Left ventricle myocardium superior (tissue), 1 donor: Measurements from ENCODE around the gene PTPRF. TPM values are rescaled to one million over a fixed set of nuclear protein-coding genes. Genes with fewer than 3 reads are reported as not detected.
"Not testable (repeated sequence)": the region's sequence is repeated elsewhere in the genome, so short reads cannot be mapped to it uniquely, and the experiment has no call there.

ENCODE experiments used
- ATAC-seq: fragments of 200-7000 bp; cut with Tn5 transposase; one replicate; pipeline ENCODE4 v1.9.1; 2020; ENCODE audit warnings: mild to moderate bottlenecking, moderate library complexity
- DNase-seq: peaks from one replicate; pipeline ENCODE4 v3.0.0-alpha.2; 2020
- intact Hi-C: fragments of 100-400 bp; cut with micrococcal nuclease; formaldehyde crosslinking; loops from one replicate; pipeline ENCODE4 v1.11.0; 2022
- long read RNA-seq: library from polyadenylated mRNA; unstranded; transcript quantifications from one replicate; pipeline ENCODE4 v2.0.0, GENCODE V29; 2021
- total RNA-seq: library from RNA; stranded (reverse); fragmentation: NEBNext Ultra II Directional; extraction: Animal tissue kit (Norgen Biotek cat#: 25700); gene quantifications from one replicate; pipeline ENCODE4 v1.2.1, GENCODE V29; 2021
- donor health status: DM: no; HTN: yes; CAD: no; lungs with severe emphysema.

PTPRF gene
- 7.0 TPM for total RNA-seq
- long read RNA-seq, partial matches to known transcripts: 2 of 2 reads
- long read RNA-seq, other reads (novel, unspliced or antisense): 0 of 2 reads

DNA sequence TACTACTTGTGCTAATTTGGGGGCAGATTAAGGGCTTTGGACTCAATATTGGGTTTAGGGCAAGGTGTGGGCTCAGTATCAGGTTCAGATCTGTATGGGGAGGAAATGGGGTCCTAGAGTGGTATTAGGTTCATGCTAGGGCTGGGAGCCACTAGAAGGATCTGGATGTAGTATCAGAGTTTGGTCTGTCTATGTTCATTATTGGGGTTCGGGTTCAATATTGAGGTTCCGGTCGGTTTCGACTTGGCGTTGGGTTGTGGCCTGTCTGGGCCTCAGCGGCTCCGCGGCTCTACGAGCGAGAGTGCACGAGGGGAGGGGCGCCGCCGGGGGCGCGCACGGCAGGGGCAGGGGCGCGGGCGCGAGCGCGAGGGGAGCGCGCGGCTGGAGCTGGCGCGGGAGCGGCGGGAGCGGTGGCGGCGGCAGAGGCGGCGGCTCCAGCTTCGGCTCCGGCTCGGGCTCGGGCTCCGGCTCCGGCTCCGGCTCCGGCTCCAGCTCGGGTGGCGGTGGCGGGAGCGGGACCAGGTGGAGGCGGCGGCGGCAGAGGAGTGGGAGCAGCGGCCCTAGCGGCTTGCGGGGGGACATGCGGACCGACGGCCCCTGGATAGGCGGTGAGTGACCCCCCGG, at the start of gene PTPRF:
PTPRF (plus strand) TSS at position 401 of the 624 bp plus-strand sequence. CDS start 14,193 bp downstream, outside the sequence.
- intact Hi-C loops: no loop called here
- ATAC-seq: peak; percentile 75
- DNase-seq: peak; percentile 78

DNA sequence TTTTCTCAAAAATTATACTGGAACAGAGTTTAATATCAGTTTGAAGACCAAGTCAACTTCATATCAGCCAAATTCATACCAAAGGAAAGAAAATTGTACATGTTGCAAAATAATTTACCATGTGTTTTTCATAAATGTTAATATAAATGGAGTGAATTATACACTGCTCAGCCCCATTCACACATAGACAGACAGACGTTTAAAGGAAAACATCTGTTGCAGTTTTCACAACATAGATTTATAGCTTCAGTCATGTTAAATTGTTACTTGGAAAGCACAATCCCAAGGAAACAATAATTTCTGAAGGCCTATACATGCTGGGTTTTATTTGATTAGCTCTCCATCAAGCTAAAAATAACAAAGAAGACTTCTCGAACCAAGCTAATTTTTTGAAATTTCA, 49.2 kb upstream of the PTPRF start:
- no peak for ATAC-seq
- no peak for DNase-seq
- intact Hi-C loops: no loop called here

- DNase-seq (no peak), ATAC-seq (no peak)
- intact Hi-C loops: no loop called here
Measured at GRCh38 chr1:43482215-43482614, 48.5 kb upstream of the PTPRF start.

GRCh38 chr1:43484367-43484766, 46.3 kb upstream of the PTPRF start:
- ATAC-seq (no peak), DNase-seq (no peak)
- intact Hi-C loops: no loop called here

- DNase-seq (no peak), ATAC-seq (no peak)
- intact Hi-C loops: no loop called here
Measured at GRCh38 chr1:43488165-43488564, 42.5 kb upstream of the PTPRF start.

DNA sequence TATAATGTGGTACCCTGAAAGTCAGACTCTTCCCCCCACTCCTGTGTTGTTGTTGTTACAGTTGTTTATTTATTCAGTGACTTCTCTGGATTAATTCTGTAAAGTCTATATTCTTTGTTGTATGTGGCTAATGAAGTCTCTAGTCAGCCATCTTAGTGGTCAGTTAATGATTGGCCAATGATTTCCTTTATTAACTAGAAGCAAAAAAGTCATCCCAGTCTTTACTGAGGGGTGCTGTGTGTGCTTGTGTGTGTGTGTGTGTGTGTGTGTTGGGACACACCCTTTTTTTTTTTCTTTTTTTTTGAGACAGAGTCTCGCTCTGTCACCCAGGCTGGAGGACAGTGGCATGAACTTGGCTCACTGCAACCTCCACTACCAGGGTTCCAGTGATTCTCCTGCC, 39.6 kb upstream of the PTPRF start:
- no peak for ATAC-seq
- intact Hi-C loops: no loop called here
- no peak for DNase-seq

- intact Hi-C loops: no loop called here
- ATAC-seq: no peak
- DNase-seq: no peak
Measured at GRCh38 chr1:43492826-43493225, 37.9 kb upstream of the PTPRF start.

DNA sequence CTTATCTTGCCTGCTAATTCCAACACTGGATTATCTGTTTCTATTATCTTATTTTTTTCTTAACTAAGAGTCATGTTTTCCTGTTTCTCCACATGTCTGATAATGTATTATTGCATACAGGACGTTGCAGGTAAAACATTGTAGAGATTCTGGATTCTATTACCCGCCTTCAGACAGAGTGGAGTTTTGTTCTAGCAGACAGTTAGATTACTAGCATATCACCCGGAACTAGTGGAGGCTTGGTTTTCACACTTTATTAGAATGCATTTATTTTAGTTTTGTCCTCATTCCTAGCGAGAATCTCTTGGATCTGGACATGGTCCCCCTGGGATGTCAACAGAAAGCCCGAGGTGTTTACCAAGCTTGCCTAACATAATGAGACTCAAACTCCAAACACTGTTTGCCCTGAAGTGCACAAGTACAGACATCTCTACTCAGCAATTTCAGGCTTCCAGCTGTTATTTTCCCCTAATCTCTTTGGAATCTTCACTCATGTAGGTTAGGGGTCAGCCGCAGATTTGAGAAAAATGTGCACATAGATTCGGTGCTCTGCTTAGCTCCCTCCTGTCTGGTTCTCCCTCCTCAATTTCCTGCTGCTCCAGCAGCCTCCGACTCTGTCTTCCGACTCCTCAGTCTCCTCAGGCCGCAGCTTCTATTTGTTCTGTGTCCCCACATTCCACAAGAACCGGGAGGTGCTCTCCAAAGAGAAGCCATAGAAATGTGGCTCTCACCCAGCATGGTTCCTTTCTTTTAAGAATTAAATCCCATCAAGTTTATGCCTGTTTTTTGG, 36.8 kb upstream of the PTPRF start:
- ATAC-seq: no peak
- intact Hi-C loops: no loop called here
- DNase-seq: no peak

DNA sequence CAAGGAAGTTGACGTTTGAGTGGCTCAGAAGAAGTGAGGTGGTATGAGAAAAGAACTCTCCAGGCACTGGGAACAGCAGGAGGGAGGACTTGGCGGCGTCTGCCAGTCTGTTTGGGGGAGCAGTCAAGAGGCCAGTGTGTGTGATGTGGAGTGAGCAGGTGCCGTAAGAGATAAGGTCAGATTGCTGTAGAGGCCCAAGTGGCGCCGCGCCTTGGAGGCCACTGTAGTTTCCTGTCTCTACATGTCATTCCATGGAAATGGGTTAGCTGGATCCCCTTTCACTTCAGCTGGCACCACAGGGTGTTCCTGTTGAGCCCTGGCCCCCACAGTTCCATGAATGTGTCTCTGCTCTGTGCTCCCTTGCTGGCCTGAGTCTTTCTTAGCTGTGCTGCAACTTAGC, 35.5 kb upstream of the PTPRF start:
- intact Hi-C loops: no loop called here
- DNase-seq (no peak), ATAC-seq (no peak)

DNA sequence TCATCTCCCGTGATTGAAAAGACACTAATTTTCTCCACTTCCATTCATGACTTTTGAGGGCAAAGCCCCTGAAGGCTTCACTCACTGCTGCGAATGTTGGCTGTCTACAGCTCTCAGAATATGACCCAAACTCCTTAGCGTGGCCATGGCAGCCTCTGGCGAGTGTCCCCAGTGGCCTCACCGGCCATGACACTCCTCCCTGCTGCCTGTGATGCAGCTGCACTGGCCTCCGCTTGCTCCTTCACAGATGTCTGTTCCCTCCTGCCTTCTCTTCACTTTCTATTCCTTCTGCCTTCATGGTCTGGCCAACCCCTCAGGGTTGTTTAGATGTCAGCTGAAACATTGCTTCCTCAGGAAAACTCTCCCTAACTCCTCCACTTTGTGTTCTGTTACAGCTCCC, 30.8 kb upstream of the PTPRF start:
- ATAC-seq (no peak), DNase-seq (no peak)
- intact Hi-C loops: no loop called here

GRCh38 chr1:43501806-43502205, 28.9 kb upstream of the PTPRF start:
- intact Hi-C loops, ATAC-seq, DNase-seq: not testable (repeated sequence)

DNA sequence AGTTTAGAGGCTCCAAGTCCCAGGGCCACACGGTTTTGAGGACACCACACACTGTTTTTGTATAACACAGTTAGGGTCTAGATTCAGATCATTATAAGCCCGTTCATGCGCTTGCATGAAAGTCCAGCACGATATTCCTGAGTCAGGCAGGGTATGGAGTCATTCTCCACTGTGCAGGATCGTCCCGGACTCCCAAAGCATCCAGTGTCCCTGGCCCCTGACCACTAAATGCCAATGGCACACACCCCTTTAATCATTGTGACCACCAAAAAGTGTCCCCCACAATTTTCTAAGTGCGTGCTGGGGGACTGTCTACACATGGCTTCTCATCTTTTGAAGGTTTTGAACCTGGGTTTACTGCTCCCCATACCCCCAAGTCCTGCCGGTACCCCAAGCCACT, 27.1 kb upstream of the PTPRF start:
- intact Hi-C loops: no loop called here
- ATAC-seq (no peak), DNase-seq (no peak)

DNA sequence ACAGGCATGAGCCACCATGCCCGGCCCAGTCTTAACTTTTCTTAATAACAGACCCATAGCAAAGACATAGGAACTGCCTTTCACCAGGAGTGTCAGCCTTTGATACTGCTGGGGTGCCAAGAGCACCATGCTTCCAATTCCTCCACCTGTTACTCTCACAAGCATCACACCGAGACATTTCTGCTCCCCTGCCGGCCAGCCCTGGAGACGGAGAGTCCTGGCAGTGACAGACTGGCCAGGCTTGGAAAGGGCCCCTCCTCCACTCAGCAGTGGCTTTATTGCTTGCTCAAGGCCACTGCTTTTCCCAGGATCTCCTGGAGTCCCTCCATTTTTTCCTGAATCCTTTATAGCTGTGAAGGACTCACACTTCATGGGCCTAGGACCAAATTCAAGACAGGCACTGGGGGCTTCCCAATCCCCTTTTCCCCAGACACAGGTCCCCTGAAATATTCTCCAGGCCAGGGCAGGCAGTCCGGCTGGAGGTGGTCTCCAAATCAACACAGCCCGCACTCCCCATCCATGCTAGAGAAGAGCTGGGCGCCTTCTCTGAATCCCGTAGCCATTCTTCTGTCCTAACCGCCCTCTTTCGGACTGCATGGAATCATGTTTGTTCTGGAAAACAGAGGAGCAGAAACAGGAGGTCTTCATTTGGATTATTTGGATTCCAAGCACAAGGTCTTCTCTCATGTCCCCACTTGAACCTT, 25.5 kb upstream of the PTPRF start:
- intact Hi-C loops: no loop called here
- ATAC-seq: no peak
- DNase-seq: no peak

DNA sequence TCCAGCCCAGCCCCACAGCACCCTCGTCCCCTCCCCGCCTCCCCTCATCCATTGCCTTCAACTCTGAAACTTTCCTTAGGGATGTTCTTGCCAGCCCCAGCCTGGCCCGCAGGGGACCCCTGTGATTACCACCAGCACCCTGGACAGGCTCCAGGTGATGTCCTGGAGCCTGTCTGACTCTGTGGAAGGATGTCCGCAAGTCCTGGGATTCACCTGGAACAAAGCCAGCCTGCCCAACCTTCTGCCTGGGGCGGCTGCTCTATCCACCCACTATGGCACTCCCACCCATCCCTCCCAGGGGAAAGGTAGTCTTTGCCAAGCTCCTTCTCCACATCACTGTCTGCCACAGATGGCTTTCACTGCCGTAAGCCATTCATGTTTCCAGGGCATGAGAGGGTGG, 24.4 kb upstream of the PTPRF start:
- DNase-seq: no peak

GRCh38 chr1:43507296-43508295, 23.1 kb upstream of the PTPRF start:
- ATAC-seq (no peak), DNase-seq (no peak)
- intact Hi-C loops: no loop called here

More for the DNA sequence above, 24.4 kb upstream of the PTPRF start:
- no peak for ATAC-seq
- intact Hi-C loops: no loop called here

- intact Hi-C loops: no loop called here
- ATAC-seq (no peak), DNase-seq (no peak)
Measured at GRCh38 chr1:43509007-43509739, 21.5 kb upstream of the PTPRF start.

GRCh38 chr1:43509740-43510375, 20.8 kb upstream of the PTPRF start:
- DNase-seq: no peak
- ATAC-seq: no peak
- intact Hi-C loops: no loop called here

DNA sequence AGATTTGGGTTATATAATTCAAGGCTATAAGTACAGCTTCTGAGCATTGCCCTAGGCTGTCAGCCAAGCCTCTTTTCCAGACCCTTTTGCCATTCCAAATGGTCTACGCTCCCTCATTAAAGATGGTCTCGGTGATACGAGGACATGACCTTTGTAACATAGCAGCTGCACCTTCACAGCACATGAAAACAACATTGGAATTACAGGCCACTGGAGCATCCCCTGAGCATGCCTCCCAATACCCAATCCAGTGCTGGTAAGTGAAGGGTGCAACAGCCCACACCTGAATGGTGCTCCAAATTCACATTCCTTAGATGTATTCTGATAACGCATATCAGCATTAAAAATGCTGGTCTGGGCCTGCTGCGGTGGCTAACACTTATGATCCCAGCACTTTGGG, 20.1 kb upstream of the PTPRF start:
- no peak for DNase-seq
- no peak for ATAC-seq

More for the DNA sequence above, 20.1 kb upstream of the PTPRF start:
- intact Hi-C loops: no loop called here
